IMR-90 (cell line): Measurements from ENCODE around the gene FGG. TPM values are rescaled to one million over a fixed set of nuclear protein-coding genes. Genes with fewer than 3 reads are reported as not detected.

ENCODE experiments used
- ATAC-seq: fragments of 200-7000 bp; cut with Tn5 transposase; 2 replicates; pipeline ENCODE4 v1.9.1; 2020; ENCODE audit warnings: low read depth, mild to moderate bottlenecking, moderate library complexity
- BruUV-seq: library from RNA; stranded (reverse); fragments of 400-500 nt; replicated peaks from 2 replicates; lab custom pipeline; 2021; lab: Mats Ljungman, UMichigan
- CTCF ChIA-PET: fragments of 300-600 bp; formaldehyde crosslinking; extraction: SDS; loops from one replicate; lab custom pipeline; 2021; ENCODE audit warnings: antibody characterized with exemption; lab: Yijun Ruan, JAX
- POLR2A ChIA-PET: fragments of 300-600 bp; sonication (Branson Sonifier 250); formaldehyde crosslinking; loops from one replicate; lab custom pipeline; 2022; ENCODE audit warnings: antibody characterized with exemption; ENCODE audit not compliant: unreplicated experiment; lab: Charles Lee
- DNase-seq: peaks from one replicate; pipeline ENCODE4 v3.0.0; 2013
- H2AFZ ChIP-seq: replicated peaks from 2 replicates; pipeline ENCODE3; 2013; ENCODE audit warnings: low read length, mild to moderate bottlenecking; ENCODE audit not compliant: poor library complexity
- H2AK5ac ChIP-seq: 2 replicates; pipeline ENCODE4 v1.6.1; 2013; ENCODE audit warnings: low read depth, low read length, inconsistent platforms
- H2AK9ac ChIP-seq: replicated peaks from 2 replicates; pipeline ENCODE3; 2013; ENCODE audit warnings: mild to moderate bottlenecking, low read depth, low read length, moderate library complexity; ENCODE audit not compliant: poor library complexity
- H2BK120ac ChIP-seq: 2 replicates; pipeline ENCODE4 v1.6.1; 2013; ENCODE audit warnings: low read depth, low read length, inconsistent platforms
- H2BK15ac ChIP-seq: 3 replicates; pipeline ENCODE4 v1.6.1; 2013; ENCODE audit warnings: low read depth, low read length, inconsistent platforms
- H2BK20ac ChIP-seq: 2 replicates; pipeline ENCODE4 v1.6.1; 2013; ENCODE audit warnings: low read depth, mild to moderate bottlenecking, inconsistent platforms, low read length, moderate library complexity
- H2BK5ac ChIP-seq: 2 replicates; pipeline ENCODE4 v1.6.1; 2013; ENCODE audit warnings: mild to moderate bottlenecking, low read depth, low read length, inconsistent platforms; ENCODE audit not compliant: poor library complexity, severe bottlenecking
- H3K14ac ChIP-seq: replicated peaks from 2 replicates; pipeline ENCODE4 v1.6.1; 2013; ENCODE audit warnings: low read depth, low read length, inconsistent platforms
- H3K18ac ChIP-seq: 2 replicates; pipeline ENCODE4 v1.6.1; 2013; ENCODE audit warnings: low read depth, low read length, control low read depth
- H3K23ac ChIP-seq: 2 replicates; pipeline ENCODE4 v1.6.1; 2013; ENCODE audit warnings: low read depth, low read length, inconsistent platforms
- H3K27ac ChIP-seq: 2 replicates; pipeline ENCODE4 v1.5.1; 2013; ENCODE audit warnings: mild to moderate bottlenecking, control low read depth, low read length; ENCODE audit not compliant: insufficient read depth
- H3K27me3 ChIP-seq: 2 replicates; pipeline ENCODE4 v1.6.1; 2013; ENCODE audit warnings: low read length; ENCODE audit not compliant: control insufficient read depth, insufficient read depth
- H3K36me3 ChIP-seq: 2 replicates; pipeline ENCODE4 v1.6.1; 2013; ENCODE audit warnings: low read length, mixed read lengths; ENCODE audit not compliant: control insufficient read depth, insufficient read depth
- H3K4ac ChIP-seq: 2 replicates; pipeline ENCODE4 v1.6.1; 2013; ENCODE audit warnings: low read depth, low read length, inconsistent platforms
- H3K4me1 ChIP-seq: 2 replicates; pipeline ENCODE4 v1.6.1; 2013; ENCODE audit warnings: low read length, mixed read lengths; ENCODE audit not compliant: control insufficient read depth, insufficient read depth
- H3K4me2 ChIP-seq: 2 replicates; pipeline ENCODE4 v1.6.1; 2013; ENCODE audit warnings: low read depth, mild to moderate bottlenecking, control low read depth, low read length, moderate library complexity
- H3K4me3 ChIP-seq: 2 replicates; pipeline ENCODE4 v1.5.1; 2013; ENCODE audit warnings: low read depth, mild to moderate bottlenecking, control low read depth, low read length, moderate library complexity; ENCODE audit not compliant: insufficient read depth
- H3K56ac ChIP-seq: 2 replicates; pipeline ENCODE4 v1.6.1; 2013; ENCODE audit warnings: low read length, inconsistent platforms; ENCODE audit not compliant: insufficient read depth; ENCODE audit errors: extremely low read depth
- H3K79me1 ChIP-seq, 2 experiments: 2 replicates each; pipeline ENCODE4 v1.6.1; 2013; ENCODE audit warnings: low read length in 2 of 2, inconsistent platforms in 1 of 2, low read depth in 1 of 2
- H3K9ac ChIP-seq: 2 replicates; pipeline ENCODE4 v1.6.1; 2013; ENCODE audit warnings: low read depth, low read length, control low read depth
- H3K9me1 ChIP-seq: 2 replicates; pipeline ENCODE4 v1.6.1; 2013; ENCODE audit warnings: low read length, inconsistent platforms; ENCODE audit not compliant: insufficient read depth
- H3K9me3 ChIP-seq: 2 replicates; pipeline ENCODE4 v1.6.1; 2013; ENCODE audit warnings: low read length; ENCODE audit not compliant: control insufficient read depth, insufficient read depth
- H4K20me1 ChIP-seq: 2 replicates; pipeline ENCODE4 v1.6.1; 2013; ENCODE audit warnings: low read length, inconsistent platforms; ENCODE audit not compliant: insufficient read depth
- H4K5ac ChIP-seq: 2 replicates; pipeline ENCODE4 v1.6.1; 2013; ENCODE audit warnings: mild to moderate bottlenecking, low read depth, low read length, control low read depth
- H4K8ac ChIP-seq, 2 experiments: 2 replicates each; pipeline ENCODE4 v1.6.1; 2013; ENCODE audit warnings: low read depth in 2 of 2, low read length in 2 of 2, control low read depth in 1 of 2, inconsistent platforms in 1 of 2
- H4K91ac ChIP-seq: 2 replicates; pipeline ENCODE4 v1.6.1; 2013; ENCODE audit warnings: low read depth, low read length, inconsistent platforms; ENCODE audit not compliant: insufficient read depth
- CEBPB ChIP-seq: IDR thresholded peaks from 2 replicates; pipeline ENCODE4 v1.6.1; 2012; ENCODE audit warnings: low read depth, low read length, improper control_type of control experiment
- CHD1 ChIP-seq: IDR thresholded peaks from 2 replicates; pipeline ENCODE4 v1.6.1; 2012; ENCODE audit warnings: low read depth, low read length, improper control_type of control experiment
- FOS ChIP-seq: fragments of 150-350 bp; IDR thresholded peaks from 2 replicates; pipeline ENCODE4 v1.6.1; 2016; ENCODE audit warnings: low read depth, low read length
- MAFK ChIP-seq: IDR thresholded peaks from 2 replicates; pipeline ENCODE4 v1.6.1; 2012; ENCODE audit warnings: low read depth, low read length, improper control_type of control experiment
- MAZ ChIP-seq: IDR thresholded peaks from 2 replicates; pipeline ENCODE4 v1.6.1; 2012; ENCODE audit warnings: low read depth, mild to moderate bottlenecking, low read length, improper control_type of control experiment, moderate library complexity, borderline replicate concordance
- NFE2L2 ChIP-seq: fragments of 150-350 bp; IDR thresholded peaks from 2 replicates; pipeline ENCODE4 v1.6.1; 2016; ENCODE audit warnings: low read depth, mild to moderate bottlenecking, low read length
- POLR2A ChIP-seq: IDR thresholded peaks from 2 replicates; pipeline ENCODE4 v1.6.1; 2012; ENCODE audit warnings: mild to moderate bottlenecking, low read depth, low read length
- RAD21 ChIP-seq: IDR thresholded peaks from 2 replicates; pipeline ENCODE4 v1.6.1; 2012; ENCODE audit warnings: low read length, improper control_type of control experiment
- RCOR1 ChIP-seq: IDR thresholded peaks from 2 replicates; pipeline ENCODE4 v1.6.1; 2012; ENCODE audit warnings: mild to moderate bottlenecking, low read length, improper control_type of control experiment; ENCODE audit not compliant: insufficient replicate concordance
- RFX5 ChIP-seq: IDR thresholded peaks from 2 replicates; pipeline ENCODE4 v1.8.0; 2012; ENCODE audit warnings: low read depth, mild to moderate bottlenecking, low read length, moderate library complexity
- SMC3 ChIP-seq: fragments of 150-350 bp; IDR thresholded peaks from 2 replicates; pipeline ENCODE4 v1.6.1; 2016; ENCODE audit warnings: low read depth, mild to moderate bottlenecking, antibody characterized with exemption, low read length, moderate library complexity
- WGBS, 2 experiments: methylation state at CpG; one replicate each; pipeline versions ENCODE4 v1.1.5 to v1.1.7; 2013; ENCODE audit warnings: missing lambda C conversion rate in 2 of 2; ENCODE audit not compliant: insufficient read length in 1 of 2; ENCODE audit errors: extremely low coverage in 2 of 2; 5-methylcytosine and 5-hydroxymethylcytosine counted together
- dilution Hi-C: fragments of 300-500 bp; cut with HindIII; formaldehyde crosslinking; loops from one replicate; pipeline ENCODE4 v1.14.3; 2018; ENCODE audit warnings: low sequenced_read_pairs; ENCODE audit not compliant: unreplicated experiment
- in situ Hi-C: fragments of 300-500 bp; cut with MboI; formaldehyde crosslinking; loops from 3 replicates; pipeline ENCODE4 v1.14.3; 2019; ENCODE audit warnings: low sequenced_read_pairs, inconsistent platforms, mixed read lengths
- intact Hi-C: fragments of 100-400 bp; cut with micrococcal nuclease; formaldehyde crosslinking; loops from 2 replicates; pipeline ENCODE4 v1.10.0; 2022
- polyA plus RNA-seq, 3 experiments: library from polyadenylated mRNA; depleted of rRNA; stranded (reverse); fragments of >200 nt; gene quantifications; 2 replicates each; pipeline ENCODE4 v1.2.3, GENCODE V29; 2012; ENCODE audit warnings: low replicate concordance in 1 of 3
- total RNA-seq: library from RNA; depleted of rRNA; stranded (reverse); fragments of >200 nt; gene quantifications from 2 replicates; pipeline ENCODE4 v1.2.3, GENCODE V29; 2012
- TF ChIP-seq, protein P1 (sequence below): fragments of 150-350 bp; IDR thresholded peaks from 2 replicates; pipeline ENCODE4 v1.6.1; 2016; ENCODE audit warnings: low read depth, mild to moderate bottlenecking, low read length, moderate library complexity, borderline replicate concordance

Gene FGG
- total and polyA plus RNA-seq, 2 of the 4 experiments (the other 2 are of a cell fraction), result not detected

DNA sequence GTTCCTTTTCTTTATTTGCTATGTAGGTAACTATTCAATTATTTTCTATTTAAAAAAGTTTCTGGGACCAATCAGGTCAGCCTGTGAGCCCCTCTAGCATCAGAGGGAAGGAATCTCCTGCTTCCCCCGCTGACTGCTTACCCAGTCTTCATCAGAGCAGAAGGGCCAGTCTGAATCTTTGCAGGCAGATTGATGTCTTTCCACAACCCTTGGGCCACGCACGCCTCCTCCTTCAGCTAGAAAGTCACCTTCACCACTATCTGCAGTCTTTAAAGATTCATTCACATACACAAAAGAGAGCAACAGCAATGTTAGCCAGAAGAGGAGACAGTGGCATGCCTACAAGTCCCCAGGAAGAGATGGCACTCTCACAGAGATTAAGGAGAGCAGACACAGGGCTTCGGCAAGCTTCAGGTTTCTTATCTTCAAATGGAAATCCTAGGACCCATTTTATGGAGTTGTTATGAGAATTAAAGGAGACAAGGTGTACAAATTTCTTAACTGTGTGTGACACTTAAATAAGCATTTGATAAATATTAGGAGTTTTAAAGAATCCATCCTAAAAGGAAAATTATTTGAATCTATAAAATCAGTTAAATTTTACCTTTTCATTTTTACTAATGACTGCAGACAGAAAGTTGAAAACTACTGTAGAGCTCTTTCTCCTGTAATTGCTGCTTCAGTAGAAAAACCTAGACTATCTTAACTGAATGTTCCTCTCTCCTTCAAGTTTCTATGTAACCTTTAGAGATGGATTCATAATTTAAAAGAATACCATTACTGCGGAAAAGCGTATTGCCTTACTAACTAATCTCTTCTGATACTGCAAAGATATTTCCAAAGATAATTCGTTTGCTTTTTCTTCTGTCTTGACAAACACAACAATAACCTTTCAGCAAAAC, 22.9 kb downstream of the FGG start (continued):
- TF ChIP-seq, protein P1, sequence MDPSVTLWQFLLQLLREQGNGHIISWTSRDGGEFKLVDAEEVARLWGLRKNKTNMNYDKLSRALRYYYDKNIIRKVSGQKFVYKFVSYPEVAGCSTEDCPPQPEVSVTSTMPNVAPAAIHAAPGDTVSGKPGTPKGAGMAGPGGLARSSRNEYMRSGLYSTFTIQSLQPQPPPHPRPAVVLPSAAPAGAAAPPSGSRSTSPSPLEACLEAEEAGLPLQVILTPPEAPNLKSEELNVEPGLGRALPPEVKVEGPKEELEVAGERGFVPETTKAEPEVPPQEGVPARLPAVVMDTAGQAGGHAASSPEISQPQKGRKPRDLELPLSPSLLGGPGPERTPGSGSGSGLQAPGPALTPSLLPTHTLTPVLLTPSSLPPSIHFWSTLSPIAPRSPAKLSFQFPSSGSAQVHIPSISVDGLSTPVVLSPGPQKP, result no peak

- Histone ChIP-seq H4K20me1 (no peaks in the 10 kb centered on the region), H2BK20ac (no peak overlapping the region), H2AK9ac (no peak overlapping the region), H3K56ac (no peak overlapping the region), H2BK120ac (no peak overlapping the region), H3K23ac (no peak overlapping the region), H3K4me3 (no peak overlapping the region), H2BK15ac (no peak overlapping the region), H3K27me3 (no peaks in the 10 kb centered on the region), H2AFZ (no peak overlapping the region), H3K4me2 (no peak overlapping the region), H3K36me3 (no peaks in the 10 kb centered on the region), H2AK5ac (no peak overlapping the region), H3K27ac (no peak overlapping the region), H4K5ac (no peak overlapping the region), H3K4ac (no peak overlapping the region), H4K91ac (no peak overlapping the region), H3K9me1 (no peaks in the 10 kb centered on the region), H3K9ac (no peak overlapping the region), H3K9me3 (no peaks in the 10 kb centered on the region), H3K4me1 (no peaks in the 10 kb centered on the region), H4K8ac (no peak overlapping the region), H2BK5ac (no peak overlapping the region), H3K18ac (no peak overlapping the region), H3K79me1 (no peaks in the 10 kb centered on the region), H3K14ac (no peak overlapping the region)
- dilution Hi-C loops (no loop called here), in situ Hi-C loops (no loop called here), intact Hi-C loops (no loop called here)
- ChIA-PET CTCF (interaction anchor here (0.6 to 1.4 kb wide), 2 partner anchors 29 to 369 kb away, joined by 3 to 4 read pairs; no protein-coding TSS in a partner anchor), POLR2A (no interaction called here)
- BruUV-seq, result no TSS peak
- DNase-seq, result no peak
- no peak for ATAC-seq
- no CpG with 5 or more reads among the region's 2 CpGs for WGBS, 2 experiments
- TF ChIP-seq POLR2A (no peak), MAFK (no peak), RFX5 (no peak), RAD21 (no peak), SMC3 (no peak), NFE2L2 (no peak), RCOR1 (no peak), FOS (no peak), MAZ (no peak), CHD1 (no peak), CEBPB (no peak)
- TF ChIP-seq, protein P1, result no peak
These were observed 24.3 kb downstream of the FGG start for GRCh38 chr4:154588198-154588597.
